Hepatocyte (in vitro differentiated cells): ENCODE measurements around the gene ZSCAN23. TPM values are rescaled to one million over a fixed set of nuclear protein-coding genes. Genes with fewer than 3 reads are reported as not detected.
"Not testable (repeated sequence)": the region's sequence is repeated elsewhere in the genome, so short reads cannot be mapped to it uniquely, and the experiment has no call there.

Source experiments
- DNase-seq: peaks from one replicate; pipeline ENCODE4 v3.0.0-alpha.2; 2016; ENCODE audit warnings: low spot score
- H2AFZ ChIP-seq: fragments of 200-600 bp; sonication (generic); 2 replicates; pipeline ENCODE4 v1.6.0; 2016; ENCODE audit warnings: antibody characterized with exemption, mild to moderate bottlenecking
- H3K27ac ChIP-seq: fragments of 200-600 bp; sonication (generic); 2 replicates; pipeline ENCODE4 v1.5.1; 2016; ENCODE audit warnings: mild to moderate bottlenecking
- H3K27me3 ChIP-seq: fragments of 200-600 bp; sonication (generic); 2 replicates; pipeline ENCODE4 v1.6.1; 2016
- H3K36me3 ChIP-seq: fragments of 200-600 bp; sonication (generic); replicated peaks from 2 replicates; pipeline ENCODE4 v1.5.1; 2016; ENCODE audit warnings: low read depth; ENCODE audit not compliant: insufficient read depth
- H3K4me1 ChIP-seq: fragments of 200-600 bp; sonication (generic); 2 replicates; pipeline ENCODE4 v1.5.1; 2016; ENCODE audit warnings: mild to moderate bottlenecking, moderate library complexity; ENCODE audit not compliant: insufficient read depth
- H3K4me2 ChIP-seq: fragments of 200-600 bp; sonication (generic); 2 replicates; pipeline ENCODE4 v1.6.0; 2016
- H3K4me3 ChIP-seq: fragments of 200-600 bp; sonication (generic); 2 replicates; pipeline ENCODE4 v1.5.1; 2016; ENCODE audit warnings: mild to moderate bottlenecking
- H3K79me2 ChIP-seq: fragments of 200-600 bp; sonication (generic); 2 replicates; pipeline ENCODE4 v1.6.0; 2017; ENCODE audit warnings: mild to moderate bottlenecking
- H3K9me2 ChIP-seq: fragments of 200-600 bp; sonication (generic); replicated peaks from 2 replicates; pipeline ENCODE4 v1.6.0; 2017; ENCODE audit warnings: mild to moderate bottlenecking; ENCODE audit not compliant: insufficient read depth
- H3K9me3 ChIP-seq: fragments of 200-600 bp; sonication (generic); 2 replicates; pipeline ENCODE4 v1.5.1; 2016; ENCODE audit warnings: low read depth, mild to moderate bottlenecking
- H4K20me1 ChIP-seq: fragments of 200-600 bp; sonication (generic); 2 replicates; pipeline ENCODE4 v1.6.0; 2016; ENCODE audit warnings: mild to moderate bottlenecking; ENCODE audit not compliant: insufficient read depth, poor library complexity, severe bottlenecking
- EZH2 ChIP-seq: fragments of 200-600 bp; sonication (generic); IDR thresholded peaks from 2 replicates; pipeline ENCODE4 v1.6.1; 2016; ENCODE audit warnings: antibody characterized with exemption, mild to moderate bottlenecking, borderline replicate concordance
- EZH2phosphoT487 ChIP-seq: fragments of 200-600 bp; sonication (generic); IDR thresholded peaks from one replicate; pipeline ENCODE4 v1.6.1; 2018; ENCODE audit warnings: antibody characterized with exemption, mild to moderate bottlenecking, low read depth, moderate library complexity; ENCODE audit not compliant: unreplicated experiment, severe bottlenecking
- WGBS: methylation state at CpG from one replicate; pipeline ENCODE4 v1.1.6; 2016; ENCODE audit warnings: low lambda C conversion rate; ENCODE audit errors: missing lambda C conversion rate; 5-methylcytosine and 5-hydroxymethylcytosine counted together
- polyA plus RNA-seq: library from polyadenylated mRNA; unstranded; fragments of >200 nt; fragmentation: Nextera tagmentation; extraction: Ambion mirVana; gene quantifications from 2 replicates; pipeline ENCODE4 v1.2.1, GENCODE V29; 2016
- total RNA-seq: library from RNA; depleted of rRNA; stranded (reverse); fragments of >200 nt; gene quantifications from 2 replicates; pipeline ENCODE4 v1.2.3, GENCODE V29; 2014
- TF ChIP-seq, protein P1 (sequence below): fragments of 200-600 bp; sonication (generic); IDR thresholded peaks from 2 replicates; pipeline ENCODE4 v1.5.1; 2016; ENCODE audit warnings: antibody characterized with exemption, mild to moderate bottlenecking; ENCODE audit not compliant: poor library complexity

ZSCAN23 gene
- total and polyA plus RNA-seq, 2 experiments from 2014 or later, result 0.48 to 5.6 TPM

DNA sequence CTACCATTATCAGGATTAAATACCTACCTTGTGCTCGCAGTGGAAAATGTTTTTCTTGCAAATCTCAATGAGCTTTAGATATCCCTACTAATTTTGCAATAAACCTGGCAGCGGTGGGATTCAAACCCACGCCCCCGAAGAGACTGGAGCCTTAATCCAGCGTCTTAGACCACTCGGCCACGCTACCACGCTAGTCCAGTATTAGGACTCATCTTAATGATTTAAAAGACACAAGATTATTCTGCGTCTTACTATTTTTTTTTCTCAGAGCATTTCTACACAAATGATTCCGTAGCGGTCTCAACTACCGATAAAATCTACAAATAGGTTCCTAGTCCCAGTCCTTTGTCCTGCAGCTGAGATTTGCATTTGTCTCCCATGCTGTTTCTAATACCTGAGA is 35.2 kb upstream of the ZSCAN23 start:
- Histone ChIP-seq H3K4me1 (no peaks in the 10 kb centered on the region), H3K9me3 (no peaks in the 10 kb centered on the region), H4K20me1 (no peaks in the 10 kb centered on the region), H3K9me2 (no peaks in the 10 kb centered on the region), H3K4me2 (no peak overlapping the region), H3K4me3 (no peak overlapping the region), H3K27me3 (peaks cover 22% of the 10 kb centered on the region), H3K27ac (no peak overlapping the region), H2AFZ (no peak overlapping the region), H3K79me2 (no peaks in the 10 kb centered on the region), H3K36me3 (no peaks in the 10 kb centered on the region)
- WGBS, result 91% methylated on average over 12 of the region's 12 CpGs
- TF ChIP-seq EZH2phosphoT487 (no peak), EZH2 (no peak)
- TF ChIP-seq, protein P1, sequence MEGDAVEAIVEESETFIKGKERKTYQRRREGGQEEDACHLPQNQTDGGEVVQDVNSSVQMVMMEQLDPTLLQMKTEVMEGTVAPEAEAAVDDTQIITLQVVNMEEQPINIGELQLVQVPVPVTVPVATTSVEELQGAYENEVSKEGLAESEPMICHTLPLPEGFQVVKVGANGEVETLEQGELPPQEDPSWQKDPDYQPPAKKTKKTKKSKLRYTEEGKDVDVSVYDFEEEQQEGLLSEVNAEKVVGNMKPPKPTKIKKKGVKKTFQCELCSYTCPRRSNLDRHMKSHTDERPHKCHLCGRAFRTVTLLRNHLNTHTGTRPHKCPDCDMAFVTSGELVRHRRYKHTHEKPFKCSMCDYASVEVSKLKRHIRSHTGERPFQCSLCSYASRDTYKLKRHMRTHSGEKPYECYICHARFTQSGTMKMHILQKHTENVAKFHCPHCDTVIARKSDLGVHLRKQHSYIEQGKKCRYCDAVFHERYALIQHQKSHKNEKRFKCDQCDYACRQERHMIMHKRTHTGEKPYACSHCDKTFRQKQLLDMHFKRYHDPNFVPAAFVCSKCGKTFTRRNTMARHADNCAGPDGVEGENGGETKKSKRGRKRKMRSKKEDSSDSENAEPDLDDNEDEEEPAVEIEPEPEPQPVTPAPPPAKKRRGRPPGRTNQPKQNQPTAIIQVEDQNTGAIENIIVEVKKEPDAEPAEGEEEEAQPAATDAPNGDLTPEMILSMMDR, result no peak
- no peak for DNase-seq

DNA sequence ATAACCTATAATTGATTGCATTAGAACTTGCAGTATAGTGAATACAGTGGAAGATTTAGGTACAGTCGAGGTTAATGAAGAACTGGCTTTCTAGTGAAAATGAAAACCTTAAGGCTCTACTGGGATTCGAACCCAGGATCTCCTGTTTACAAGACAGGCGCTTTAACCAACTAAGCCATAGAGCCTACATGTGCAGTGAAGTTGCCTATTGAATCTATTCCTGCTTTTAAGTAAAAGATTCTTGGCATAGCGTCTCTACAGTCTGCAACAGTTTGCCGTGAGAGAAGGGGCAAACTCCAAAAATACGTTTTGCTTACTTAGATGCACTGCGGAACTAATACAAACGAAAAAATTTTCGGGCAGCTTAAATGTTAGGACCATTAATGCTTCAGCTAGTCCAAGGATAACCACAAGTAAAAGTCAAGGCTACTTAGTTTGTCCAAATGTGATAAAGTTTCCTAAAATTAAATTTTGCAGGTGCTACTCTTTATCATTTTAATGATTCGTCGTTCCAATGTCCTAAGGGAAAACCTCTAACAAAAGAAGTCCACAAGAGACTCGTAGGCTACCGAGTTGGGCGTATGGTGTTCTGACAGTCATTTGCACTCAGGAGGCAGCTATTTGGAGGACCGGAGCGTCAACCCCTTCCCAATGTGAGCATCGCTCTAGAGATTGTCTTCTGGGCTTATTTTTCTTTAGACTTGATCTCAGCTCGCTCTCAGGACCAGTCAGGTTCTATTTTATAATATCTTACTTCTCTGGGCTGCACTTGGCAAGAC is 31.3 kb upstream of the ZSCAN23 start:
- no peaks in the 10 kb centered on the region for H3K9me2 ChIP-seq
- H3K36me3 ChIP-seq, result no peaks in the 10 kb centered on the region
- no peak for TF ChIP-seq EZH2
- no peak for TF ChIP-seq EZH2phosphoT487
- TF ChIP-seq, protein P1, result no peak
- WGBS, result 2% methylated on average over 18 of the region's 18 CpGs
- peak overlapping the region; percentile 6 for H3K4me3 ChIP-seq
- H2AFZ ChIP-seq, result peak overlapping the region; percentile 20
- DNase-seq, result peak; percentile 79
- no peaks in the 10 kb centered on the region for H3K4me1 ChIP-seq
- no peaks in the 10 kb centered on the region for H3K79me2 ChIP-seq
- peak overlapping the region; percentile 63 for H3K4me2 ChIP-seq
- H4K20me1 ChIP-seq, result no peaks in the 10 kb centered on the region
- no peaks in the 10 kb centered on the region for H3K27me3 ChIP-seq
- no peak overlapping the region for H3K27ac ChIP-seq
- H3K9me3 ChIP-seq, result no peaks in the 10 kb centered on the region

DNA sequence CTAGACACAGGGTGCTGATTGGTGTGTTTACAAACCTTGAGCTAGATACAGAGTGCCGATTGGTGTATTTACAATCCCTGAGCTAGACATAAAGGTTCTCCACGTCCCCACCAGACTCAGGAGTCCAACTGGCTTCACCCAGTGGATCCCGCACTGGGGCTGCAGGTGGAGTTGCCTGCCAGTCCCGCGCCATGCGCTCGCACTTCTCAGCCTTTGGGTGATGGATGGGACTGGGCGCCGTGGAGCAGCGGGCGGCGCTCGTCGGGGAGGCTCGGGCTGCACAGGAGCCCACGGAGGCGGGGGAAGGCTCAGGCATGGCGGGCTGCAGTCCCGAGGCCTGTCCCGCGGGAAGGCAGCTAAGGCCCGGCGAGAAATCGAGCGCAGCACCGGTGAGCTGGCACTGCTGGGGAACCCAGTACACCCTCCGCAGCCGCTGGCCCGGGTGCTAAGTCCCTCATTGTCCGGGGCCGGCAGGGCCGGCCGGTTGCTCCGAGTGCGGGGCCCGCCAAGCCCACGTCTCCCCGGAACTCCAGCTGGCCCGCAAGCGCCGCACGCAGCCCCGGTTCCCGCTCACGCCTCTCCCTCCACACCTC is 26.0 kb upstream of the ZSCAN23 start:
- not testable (repeated sequence) for H3K27ac ChIP-seq, H2AFZ ChIP-seq, H3K36me3 ChIP-seq, H3K27me3 ChIP-seq, H3K4me3 ChIP-seq, H3K9me2 ChIP-seq, H4K20me1 ChIP-seq, H3K9me3 ChIP-seq, H3K4me1 ChIP-seq, H3K4me2 ChIP-seq, DNase-seq, H3K79me2 ChIP-seq
- WGBS, result 95% methylated on average over 28 of the region's 45 CpGs

DNA sequence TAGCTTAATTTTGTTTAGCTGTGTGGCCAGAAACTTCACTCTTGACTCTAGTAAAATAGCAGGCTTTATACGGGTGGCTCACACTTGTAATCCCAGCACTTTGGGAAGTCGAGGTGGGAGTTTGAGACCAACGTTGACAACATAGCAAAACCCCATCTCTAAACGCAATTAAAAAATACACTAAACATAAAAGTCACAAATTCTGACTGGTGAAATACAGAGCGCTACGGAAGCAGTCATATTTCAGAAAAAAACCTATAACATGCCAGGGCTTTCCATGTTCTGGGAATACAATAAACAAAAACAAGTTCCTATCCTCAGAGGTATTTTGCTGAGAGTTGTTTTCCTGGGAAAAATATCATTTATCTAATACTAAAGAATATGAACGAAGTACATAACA is 24.8 kb upstream of the ZSCAN23 start:
- Histone ChIP-seq H3K27ac (no peak overlapping the region), H2AFZ (no peak overlapping the region), H3K4me2 (no peak overlapping the region), H3K79me2 (no peaks in the 10 kb centered on the region), H3K27me3 (peaks cover 5% of the 10 kb centered on the region), H3K4me1 (no peaks in the 10 kb centered on the region), H3K9me3 (no peaks in the 10 kb centered on the region), H4K20me1 (no peaks in the 10 kb centered on the region), H3K36me3 (no peaks in the 10 kb centered on the region), H3K9me2 (no peaks in the 10 kb centered on the region), H3K4me3 (no peak overlapping the region)
- no peak for TF ChIP-seq EZH2phosphoT487
- no peak for TF ChIP-seq EZH2
- TF ChIP-seq, protein P1, result no peak
- WGBS, result 90% methylated on average over 7 of the region's 7 CpGs
- no peak for DNase-seq
